ENCODE results near the gene GMCL2.
"Not testable (repeated sequence)": the region's sequence is repeated elsewhere in the genome, so short reads cannot be mapped to it uniquely, and the experiment has no call there.

Gene GMCL2

DNA sequence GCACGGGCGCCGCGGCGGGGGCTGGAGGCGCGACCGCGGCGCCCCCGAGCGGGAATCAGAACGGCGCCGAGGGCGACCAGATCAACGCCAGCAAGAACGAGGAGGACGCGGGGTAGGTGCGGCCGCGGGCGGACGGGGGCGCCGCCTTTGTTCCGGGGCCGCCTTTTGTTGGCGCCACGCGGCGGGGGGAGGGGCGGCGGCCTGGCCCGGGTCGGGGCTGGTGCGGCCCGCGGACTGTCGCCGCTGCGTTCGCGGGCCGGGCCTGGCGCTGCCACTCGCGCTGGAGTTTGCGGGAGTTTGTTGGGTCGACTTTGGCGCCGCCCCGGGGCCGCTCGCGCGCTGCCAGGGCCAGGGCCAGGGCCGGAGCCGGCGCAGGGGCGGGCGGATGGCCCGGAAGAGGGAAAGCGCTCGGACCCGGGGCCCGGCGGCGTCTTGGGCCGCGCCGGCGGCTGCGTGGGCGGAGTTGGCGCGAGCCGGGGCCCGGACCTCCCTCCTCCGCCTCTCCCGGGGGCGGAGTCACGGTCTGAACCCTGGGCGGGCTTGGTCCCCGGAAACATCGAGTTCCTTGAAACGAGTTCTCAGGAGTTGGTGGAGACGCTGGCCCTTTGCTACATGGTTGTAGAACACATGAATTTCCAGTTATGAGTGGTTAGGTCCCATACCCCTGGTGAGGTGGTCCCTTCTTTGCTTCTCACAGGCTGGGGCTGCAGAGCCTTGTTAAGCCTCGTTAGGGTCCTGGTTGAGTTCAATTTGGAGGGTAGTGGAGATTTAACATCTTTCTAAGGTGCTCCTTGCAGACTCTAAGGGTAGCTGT, 18.0 kb upstream of the GMCL2 start:
- peak; percentile 96 for DNase-seq

DNA sequence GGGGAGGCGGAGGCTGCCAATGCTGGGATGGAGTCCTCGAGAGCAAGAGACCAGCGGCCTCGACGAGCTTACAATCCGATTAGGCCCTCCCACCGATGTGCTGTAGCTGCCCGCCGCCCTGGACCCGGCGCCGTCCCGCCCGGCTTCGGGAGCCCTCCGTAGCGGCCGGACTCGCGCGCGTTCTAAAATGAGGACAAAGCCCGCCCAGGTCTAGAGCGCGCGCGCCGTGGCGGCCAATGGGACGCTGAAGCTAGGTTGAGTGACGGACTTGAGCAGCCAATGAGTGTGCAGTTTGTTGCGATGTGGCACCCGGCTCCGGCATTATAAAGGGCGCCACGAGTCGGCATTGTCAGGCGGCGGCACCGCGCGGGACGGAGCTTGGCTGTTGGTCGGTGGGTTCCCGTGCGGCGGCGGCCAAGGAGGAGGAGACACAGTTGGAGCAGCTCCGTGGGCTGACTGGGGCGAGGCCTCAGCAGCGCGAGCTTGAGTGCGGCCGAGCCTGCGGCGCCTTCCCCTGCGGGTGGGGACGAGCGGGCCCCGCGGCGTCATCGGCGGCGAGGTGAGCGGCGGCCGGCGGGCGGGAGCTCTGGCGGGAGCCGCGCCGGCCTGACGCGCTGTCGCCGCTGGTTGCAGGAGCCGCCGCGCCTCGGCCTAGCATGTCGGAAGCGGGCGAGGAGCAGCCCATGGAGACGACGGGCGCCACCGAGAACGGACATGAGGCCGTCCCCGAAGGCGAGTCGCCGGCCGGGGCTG, 17.2 kb upstream of the GMCL2 start, which contains the start of gene HNRNPAB:
Gene HNRNPAB, plus strand, starts transcription at position 352 of the 753 bp plus-strand sequence. Its CDS starts 305 bp downstream, at position 657.
- peak; percentile 99 for DNase-seq

DNA sequence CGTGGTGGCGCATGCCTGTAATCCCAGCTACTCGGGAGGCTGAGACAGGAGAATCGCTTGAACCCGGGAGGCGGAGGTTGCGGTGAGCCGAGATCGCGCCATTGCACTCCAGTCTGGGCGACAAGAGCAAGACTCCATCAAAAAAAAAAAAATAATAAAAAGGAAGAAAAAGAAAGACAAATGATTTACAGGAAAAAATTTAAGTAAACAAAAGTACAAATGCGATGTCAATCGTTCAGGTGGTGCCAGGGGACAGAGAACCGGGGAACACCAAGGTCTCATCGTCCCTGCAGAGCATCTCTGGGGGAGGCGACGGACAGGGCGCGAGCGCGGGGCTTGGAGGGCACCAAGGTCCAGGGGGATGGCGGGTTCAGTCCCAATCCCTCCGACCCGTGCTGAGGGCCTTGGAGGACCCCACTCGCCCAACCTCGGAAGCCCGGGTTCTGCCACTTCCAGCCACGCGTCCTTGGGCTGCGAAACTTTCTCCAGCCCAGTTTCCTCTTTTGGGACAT, 16.6 kb upstream of the GMCL2 start:
- DNase-seq: no peak

DNA sequence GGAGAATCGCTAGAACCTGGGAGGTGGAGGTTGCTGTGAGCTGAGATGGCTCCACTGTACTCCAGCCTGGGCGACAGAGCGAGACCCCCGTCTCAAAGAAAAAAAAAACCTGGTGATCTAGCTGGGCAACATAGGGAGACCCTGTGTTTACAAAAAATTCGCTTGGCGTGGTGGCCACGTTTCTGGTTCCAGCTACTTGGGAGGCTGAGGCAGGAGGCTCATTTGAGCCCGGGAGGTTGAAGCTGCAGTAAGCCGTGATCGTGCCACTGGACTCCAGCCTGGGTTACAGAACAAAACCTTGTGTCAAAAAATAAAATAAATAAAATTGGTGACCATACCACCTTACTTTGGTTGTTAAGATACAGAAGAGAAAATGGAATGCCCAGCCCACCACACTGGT, 15.4 kb upstream of the GMCL2 start:
- no peak for DNase-seq

DNA sequence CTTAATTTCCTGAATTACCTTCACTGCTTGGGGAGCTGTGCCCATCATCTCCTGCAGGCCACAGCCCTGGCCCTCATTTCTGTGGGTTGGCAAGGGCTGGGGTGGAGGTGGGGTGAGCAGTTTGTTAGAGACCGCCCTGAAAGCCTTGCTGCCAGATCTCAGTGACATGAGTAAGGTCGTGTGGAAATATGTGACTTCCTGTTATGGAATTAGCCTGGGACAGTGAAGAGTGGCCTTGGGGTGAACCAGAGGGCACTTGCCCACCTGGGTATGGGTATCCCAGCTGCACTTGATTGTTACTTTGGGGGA, 14.7 kb upstream of the GMCL2 start:
- DNase-seq: peak; percentile 66

DNA sequence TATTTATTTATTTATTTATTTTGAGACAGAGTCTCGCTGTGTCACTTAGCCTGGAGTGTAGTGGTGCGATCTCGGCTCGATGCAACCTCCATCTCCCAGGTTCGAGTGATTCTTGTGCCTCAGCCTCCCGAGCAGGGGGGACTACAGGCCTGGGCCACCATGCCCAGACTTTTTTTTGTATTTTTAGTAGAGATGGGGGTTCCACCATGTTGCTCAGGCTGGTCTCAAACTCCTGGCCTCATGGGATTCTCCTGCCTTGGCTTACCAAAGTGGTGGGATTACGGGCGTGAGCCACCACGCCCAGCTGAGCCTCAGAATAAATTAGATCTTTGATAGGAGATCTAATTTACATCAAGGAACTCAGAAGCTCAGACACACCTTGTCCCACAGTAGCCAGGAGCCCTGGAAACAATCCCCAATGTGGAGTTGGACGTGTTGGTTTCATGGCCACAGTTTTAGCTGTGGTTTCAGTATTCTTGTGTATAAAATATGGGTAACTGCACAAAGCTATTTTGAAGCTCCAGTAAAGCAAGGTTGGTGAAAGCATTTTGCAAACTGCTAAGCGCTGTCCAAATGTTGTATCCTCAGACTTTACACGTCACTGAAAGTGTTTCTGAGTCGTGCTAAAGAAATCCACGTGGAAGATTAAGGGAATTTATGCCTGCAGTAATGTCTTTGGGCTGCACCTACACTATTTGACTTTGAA, 14.2 kb upstream of the GMCL2 start:
- no peak for DNase-seq

DNA sequence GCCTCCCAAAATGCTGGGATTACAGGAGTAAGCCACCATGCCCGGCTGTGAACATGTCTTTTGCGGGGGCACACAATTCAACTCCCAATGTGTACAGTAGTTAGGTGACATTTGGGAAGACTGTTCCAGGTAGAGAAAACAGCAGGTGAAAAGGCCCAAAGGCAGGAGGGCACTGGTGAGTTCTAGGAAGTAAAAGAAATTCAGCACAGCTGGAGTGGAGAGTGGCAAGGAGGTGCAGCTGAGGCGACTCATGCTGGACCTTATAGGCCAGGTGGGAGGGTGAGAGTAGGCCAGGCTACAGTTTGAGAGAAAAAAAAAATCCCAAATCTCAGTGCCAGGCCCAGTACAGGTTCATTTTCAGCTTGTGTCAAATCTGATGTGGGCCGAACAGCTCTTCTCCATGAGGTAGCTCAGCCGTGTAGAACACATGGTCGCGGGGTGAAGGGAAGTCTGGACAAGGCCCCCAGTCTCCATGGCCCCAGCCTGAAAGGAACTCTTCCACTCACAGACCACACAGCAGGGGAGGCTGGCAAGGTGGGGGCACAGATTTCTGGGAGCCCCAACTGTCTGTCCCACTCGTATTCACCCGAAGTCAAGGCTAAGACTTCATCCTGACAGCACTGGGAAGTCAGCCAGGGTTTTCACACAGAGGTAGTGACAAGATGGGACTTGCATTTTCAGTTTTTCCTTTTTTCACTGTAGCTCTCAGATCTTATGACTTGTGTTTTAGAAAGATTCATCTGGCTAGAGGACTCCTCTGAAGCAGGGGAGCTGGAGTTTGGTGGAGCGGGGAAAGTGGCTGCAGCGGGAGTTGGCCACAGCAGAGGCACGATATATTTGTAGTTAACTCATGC, 12.6 kb upstream of the GMCL2 start:
- DNase-seq: no peak

DNA sequence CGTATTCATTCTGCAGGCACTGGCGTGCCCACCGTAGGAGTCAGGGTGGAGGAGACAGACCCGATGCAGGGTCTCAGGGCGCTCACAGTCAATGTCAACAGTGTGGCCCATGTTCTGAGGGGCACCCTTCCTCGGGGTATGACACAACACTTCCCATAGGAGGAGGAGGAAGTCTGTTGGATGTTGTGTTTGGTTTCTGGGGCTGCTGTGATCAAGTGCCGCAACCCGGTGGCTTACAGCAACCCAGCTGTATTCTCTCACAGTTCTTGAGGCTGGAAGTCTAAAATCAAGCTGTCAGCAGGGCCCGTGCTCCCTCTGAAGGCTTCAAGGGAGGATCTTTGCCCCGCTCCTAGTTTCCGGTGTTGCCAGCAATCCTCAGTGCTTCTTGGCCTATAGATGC, 11.5 kb upstream of the GMCL2 start:
- DNase-seq: no peak

DNA sequence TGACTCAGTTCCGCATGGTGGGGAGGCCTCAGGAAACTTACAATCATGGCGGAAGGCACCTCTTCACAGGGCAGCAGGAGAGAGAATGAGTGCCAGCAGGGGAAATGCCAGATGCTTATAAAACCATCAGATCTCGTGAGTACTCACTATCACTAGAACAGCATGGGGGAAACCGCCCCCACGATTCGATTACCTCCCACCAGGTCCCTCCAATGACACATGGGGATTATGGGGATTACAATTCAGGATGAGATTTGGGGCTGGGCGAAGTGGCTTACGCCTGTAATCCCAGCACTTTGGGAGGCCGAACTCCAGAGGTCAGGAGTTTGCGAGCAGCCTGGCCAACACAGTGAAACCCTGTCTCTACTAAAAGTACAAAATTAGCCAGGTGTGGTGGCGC, 11.0 kb upstream of the GMCL2 start:
- DNase-seq: not testable (repeated sequence)

DNA sequence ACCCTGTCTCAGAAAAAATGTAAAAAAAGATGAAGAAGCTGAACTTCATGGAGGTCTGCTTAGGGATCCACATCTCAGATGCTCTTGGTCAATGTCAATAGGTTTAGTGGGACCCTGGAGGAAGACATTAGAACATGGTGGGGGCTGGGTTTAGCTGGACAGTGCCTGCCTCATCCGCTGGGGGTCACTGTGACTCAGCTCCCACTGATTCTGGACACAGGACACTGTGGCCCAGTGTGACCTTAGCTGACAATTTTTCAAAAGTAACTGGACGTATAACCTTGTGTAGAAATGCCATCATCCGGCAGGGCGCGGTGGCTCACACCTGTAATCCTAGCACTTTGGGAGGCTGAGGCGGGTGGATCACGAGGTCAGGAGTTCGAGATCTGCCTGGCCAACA, 9.8 kb upstream of the GMCL2 start:
- no peak for DNase-seq

DNA sequence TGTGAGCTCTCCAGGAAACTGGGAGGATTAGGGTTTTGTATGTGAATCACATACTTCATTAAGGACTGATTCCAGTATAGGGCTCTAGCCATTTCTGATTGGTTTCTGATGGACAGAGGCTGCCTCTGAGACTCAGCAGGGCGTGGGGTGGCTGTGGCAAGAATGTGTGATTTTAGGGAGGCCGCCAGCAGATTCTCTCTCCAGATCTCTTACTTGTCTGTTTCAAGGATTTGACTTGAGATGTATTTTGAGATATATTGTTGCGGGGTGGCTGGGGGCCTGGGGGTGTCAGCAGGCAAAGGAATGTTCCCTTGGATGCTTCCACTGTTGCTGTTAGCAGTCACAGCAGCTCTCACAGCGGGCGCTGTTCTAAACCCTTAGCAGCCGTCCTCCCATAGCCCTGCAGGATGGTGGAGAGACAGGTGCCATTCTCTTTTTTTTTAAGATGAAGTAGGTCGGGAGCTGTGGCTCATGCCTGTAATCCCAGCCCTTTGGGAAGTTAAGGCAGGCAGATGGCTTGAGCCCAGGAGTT, 9.2 kb upstream of the GMCL2 start:
- DNase-seq: no peak

DNA sequence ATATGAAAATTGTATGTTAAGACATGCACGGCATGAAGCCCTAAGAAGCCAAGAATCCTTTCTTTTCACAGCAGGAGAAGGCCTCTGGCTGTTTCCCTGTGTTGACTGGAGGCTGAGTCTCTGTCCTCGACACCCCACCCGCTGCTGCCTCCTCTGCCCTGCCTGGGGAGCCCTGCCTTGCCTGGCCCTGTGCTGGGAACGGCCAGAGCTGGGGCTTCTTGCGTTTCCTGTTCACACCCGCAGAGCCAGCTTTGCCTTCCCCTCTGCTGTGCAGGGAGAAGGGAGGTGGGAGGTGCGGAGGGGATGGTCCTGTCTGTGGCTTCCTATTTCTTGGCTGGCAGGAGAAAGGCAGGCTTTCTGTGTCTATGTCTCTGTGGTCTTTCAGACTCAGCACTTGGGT, 6.9 kb upstream of the GMCL2 start:
- DNase-seq: no peak

DNA sequence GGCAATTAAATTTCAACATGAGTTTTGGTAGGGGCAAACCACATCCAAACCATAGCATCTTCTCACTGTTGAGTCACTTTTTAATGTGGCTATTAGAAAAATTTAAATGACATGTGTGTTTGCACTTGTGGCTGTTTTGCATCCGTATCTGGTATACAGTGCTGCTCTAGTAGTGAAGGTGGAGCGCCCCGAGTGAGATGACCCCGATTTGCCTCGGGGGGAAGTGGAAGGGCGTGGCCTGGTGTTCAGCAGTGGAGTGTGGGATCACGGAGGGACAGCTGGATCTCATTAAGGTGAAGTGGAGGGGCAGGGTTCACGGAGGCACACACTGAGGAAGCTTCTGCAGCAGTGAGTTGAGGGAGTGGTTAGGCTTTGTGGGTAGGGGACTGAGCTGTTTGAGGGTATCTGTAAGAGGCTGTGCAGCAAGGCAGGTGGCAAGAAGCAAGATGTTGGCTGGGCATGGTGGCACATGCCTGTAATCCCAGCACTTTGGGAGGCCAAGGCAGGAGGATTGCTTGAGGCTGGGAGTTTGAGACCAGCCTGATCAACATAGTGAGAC, 6.2 kb upstream of the GMCL2 start:
- DNase-seq: no peak

DNA sequence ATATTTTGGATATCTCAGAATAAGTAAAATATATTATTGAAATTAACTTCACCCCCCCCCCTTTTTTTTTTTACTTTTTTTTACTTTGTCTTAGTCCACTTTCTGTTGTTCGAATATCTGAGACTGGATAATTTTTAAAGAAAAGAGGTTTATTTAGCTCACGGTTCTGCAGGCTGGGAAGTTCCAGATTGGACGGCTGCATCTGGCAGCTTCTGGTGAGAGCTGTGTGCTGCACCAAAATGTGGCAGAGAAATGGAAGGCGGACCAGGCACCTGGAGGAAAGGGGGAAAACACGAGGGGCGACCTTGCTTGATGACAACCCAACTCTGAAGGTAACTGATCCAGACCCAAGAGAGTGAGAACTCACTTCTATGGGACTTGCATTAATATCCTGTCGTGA, 5.6 kb upstream of the GMCL2 start:
- no peak for DNase-seq

DNA sequence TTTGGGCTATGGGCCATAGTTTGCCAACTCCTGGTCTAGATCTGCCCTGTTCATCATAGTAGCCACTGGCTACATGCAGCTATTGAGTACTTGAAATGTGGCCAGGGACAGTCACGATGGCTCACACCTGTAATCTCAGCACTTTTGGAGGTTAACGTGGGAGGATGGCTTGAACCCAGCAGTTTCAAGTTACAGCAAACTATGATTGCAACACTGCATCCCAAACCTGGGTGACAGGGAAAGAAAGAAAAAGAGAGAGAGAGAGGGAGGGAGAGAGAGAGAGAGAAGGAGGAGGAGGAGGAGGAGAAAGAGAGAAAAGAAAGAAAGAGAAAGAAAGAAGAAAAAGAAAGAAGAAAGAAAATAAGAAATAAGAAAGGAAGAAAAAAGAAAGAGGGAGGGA, 5.1 kb upstream of the GMCL2 start:
- DNase-seq: no peak

DNA sequence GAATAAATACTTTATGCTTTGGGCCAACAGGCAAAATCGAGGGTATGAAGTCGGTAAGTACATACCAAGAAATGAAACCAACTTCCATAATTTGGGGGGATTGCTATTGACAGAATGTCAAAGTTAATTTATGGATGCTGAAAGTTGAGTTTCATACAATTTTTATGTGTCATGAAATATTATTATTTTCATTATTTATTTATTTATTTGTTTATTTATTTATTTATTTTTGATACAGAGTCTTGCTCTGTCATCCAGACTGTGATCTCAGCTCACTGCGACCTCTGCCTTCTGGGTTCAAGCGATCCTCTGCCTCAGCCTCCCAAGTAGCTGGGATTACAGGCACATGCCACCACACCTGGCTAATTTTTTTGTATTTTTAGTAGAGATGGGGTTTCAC, 4.5 kb upstream of the GMCL2 start:
- no peak for DNase-seq

DNA sequence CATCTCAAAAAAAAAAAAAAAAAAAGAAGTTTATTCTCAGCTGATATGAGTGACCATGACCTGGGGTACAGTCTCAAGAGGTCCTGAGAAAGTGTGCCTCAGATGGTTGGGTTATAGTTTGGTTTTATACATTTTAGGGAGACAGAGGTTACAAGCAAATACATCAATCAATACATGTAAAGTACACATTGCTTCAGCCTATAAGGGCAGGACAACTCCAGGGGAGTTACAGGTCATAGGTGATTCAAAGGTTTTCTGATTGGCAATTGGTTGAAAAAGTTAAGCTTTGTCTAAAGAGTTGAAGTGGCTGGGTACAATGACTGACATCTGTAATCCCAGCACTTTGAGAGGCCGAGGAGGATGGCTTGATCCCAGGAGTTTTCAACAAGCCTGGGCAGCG, 2.3 kb upstream of the GMCL2 start:
- DNase-seq: no peak

DNA sequence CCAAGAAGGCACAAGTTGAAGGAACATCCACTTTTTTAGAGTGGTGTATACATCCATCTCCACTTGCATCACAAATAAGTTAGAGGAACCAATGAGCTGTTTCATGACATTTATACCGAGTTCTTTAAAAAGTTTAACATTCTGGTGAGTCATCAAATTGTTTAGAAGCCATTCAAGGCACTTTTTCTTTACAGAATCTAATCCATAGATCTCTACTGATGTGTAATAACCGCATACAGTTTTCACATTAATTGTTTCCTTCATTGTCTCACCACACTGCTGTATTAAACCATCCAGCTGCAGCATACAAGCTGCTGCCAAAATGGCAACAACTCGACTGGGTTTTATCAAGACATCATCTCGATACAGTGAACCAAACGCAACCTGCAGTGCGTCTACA, 744 bp downstream of the GMCL2 start:
- no peak for DNase-seq

DNA sequence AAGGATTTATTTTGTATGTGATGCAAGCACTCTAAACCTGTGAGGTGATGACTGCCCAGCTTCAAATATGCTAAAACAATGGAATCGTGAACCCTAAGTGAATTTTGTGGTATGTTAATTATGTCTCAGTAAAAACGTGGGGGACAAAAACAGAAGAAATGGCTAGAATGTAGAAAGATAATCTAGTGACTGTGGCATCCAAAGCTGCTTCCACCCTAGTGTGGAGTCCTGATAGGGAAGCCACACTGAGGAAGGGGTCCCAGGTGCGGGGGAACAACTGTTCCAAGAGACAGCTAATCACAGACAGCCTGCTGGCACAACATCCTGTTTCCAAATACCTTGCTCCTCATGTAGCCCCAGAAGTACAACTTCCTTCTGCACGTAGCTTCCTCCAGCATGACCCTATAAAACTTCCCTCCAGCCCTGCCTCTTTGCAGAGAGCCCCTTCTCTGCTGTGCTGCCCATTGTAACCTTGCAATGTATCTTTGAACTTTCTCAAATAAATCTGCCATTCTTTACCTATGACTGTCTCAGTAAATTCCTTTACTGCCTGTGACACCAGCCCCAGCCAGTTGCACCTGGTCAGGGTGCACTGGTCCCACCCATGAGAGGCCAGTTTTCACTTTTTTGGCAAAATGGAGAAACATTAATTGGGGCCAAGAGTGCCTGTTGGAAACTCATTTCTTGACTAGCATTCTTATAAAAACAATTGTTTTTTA, 4.9 kb downstream of the GMCL2 start:
- no peak for DNase-seq

DNA sequence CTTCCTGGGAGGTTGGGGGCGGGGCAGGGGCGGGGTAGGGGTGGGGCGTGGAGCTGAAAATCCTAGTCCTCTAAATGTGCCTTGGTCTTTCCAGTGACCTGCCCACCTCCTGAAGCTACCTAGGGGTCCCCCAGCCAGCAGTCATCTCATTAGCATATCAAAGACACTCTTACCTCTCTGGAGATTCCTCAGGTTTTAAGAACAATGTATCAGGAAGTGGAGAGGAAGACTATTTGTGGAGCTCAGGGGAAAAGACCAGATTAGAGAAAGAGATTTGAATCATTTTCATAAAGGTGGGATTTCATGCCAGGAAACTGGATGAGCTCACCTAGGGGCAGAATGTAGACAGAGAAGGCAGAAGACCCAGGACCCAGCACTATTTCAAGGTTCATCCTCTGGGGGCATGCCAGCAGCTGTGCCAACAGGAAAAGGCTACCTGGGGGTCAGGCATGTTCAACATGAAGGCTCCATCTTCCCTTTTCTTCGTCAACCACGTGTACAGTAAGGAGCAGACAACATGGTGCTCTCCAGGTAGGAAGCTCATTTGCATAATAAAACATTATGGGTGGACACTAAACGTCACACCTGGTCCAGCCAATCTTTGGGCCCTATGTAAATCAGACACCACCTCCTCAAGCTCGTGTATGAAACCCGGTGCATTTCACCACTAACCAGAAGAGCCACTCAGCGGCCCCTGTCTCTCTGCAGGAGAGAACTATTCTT, 6.9 kb downstream of the GMCL2 start:
- no peak for DNase-seq

DNA sequence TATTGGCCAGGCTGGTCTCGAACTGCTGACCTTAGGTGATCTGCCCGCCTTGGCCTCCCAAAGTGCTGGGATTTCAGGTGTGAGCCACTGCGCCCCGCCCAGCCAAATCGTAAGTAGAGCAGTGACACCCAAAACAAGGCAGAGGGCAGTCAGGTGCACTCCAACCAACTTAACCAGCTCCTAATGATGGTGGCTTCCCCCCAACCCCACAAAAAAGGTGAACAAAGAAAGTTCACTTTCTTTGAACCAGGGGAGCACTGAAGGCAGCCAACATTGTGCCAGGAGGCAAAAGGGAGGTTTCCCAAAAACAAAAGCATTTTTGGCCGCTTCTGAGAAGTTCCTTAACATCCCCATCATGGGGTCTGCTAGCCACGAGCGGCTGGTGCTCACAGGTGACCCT, 9.6 kb downstream of the GMCL2 start:
- no peak for DNase-seq
